MV-4-11 (cell line): ENCODE measurements around the gene SLC16A10.
"Not testable (repeated sequence)": the region's sequence is repeated elsewhere in the genome, so short reads cannot be mapped to it uniquely, and the experiment has no call there.

Experiments used
- DNase-seq: peaks from one replicate; lab custom pipeline; 2025; lab: John Stamatoyannopoulos, UW

SLC16A10 gene

GRCh38 chr6:111219785-111220184 lies 132.5 kb downstream of the SLC16A10 start:
- no peak for DNase-seq

DNA sequence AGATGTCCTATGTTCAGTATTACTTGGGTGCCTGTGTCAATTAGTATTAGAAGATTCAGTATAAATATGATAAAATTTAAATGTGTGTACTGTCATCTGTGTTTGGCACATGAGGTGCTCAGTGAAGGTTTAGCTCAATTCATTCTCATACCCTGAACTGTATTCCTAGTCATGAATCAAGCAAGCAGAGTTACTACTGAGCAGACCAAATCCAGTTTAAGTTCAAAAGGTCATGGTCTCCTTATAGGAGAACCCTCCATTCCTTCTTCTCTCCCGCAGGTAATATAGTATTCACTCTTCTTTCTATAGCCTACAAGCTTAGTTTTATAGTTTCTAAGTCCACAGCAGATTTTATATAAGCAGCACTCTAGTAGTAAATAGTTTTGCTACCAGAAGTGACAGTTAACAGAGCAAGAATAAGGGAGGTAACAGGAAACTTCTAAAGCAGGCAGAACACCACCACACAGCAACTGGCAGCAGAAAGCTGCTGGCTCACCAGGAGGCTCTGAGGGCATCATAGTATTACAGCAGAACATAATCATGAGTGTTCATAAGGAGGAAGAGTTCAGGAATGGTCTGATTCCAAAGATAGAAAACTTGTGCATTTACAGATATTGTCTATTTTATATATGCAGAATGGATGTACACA lies 133.2 kb downstream of the SLC16A10 start:
- no peak for DNase-seq

GRCh38 chr6:111221804-111222203 lies 134.5 kb downstream of the SLC16A10 start:
- no peak for DNase-seq

DNA sequence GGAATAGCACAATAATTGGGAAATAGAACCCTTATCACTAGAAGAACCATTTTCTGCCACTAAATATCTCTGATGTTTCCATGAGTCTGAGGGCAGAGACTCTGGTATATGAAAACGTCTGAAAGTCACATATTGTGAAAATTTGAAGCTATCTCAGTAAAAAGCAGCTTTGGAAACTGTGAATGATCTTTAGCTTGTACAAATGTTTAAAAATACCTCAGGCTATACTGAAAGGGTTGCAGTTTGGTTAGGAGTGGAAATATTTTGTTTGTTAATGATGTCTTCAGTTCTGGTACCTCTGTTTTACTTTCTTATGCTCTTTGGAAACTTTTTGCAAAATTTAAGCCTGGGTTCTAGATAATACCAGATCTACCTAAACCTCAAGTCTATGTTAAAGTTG lies 135.0 kb downstream of the SLC16A10 start:
- no peak for DNase-seq

DNA sequence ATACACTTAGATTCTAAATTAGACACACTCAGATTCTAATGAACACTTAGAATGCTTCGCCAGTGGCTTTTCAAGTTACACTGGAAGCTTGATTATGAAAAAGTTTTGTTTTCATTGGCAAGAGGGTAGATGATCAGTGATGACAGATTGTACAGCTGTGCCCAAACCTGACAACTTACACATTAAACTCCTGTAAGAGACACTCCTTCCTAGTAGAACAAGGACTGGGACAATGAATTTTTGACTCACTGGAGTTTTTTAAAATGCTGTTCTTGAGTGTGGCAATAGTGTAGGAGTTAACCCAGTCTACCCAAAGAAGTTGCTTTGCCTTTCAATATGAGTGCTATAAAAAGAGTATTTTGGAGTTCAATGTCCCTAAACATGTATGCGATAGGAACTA lies 140.8 kb downstream of the SLC16A10 start:
- DNase-seq: peak; percentile 8

DNA sequence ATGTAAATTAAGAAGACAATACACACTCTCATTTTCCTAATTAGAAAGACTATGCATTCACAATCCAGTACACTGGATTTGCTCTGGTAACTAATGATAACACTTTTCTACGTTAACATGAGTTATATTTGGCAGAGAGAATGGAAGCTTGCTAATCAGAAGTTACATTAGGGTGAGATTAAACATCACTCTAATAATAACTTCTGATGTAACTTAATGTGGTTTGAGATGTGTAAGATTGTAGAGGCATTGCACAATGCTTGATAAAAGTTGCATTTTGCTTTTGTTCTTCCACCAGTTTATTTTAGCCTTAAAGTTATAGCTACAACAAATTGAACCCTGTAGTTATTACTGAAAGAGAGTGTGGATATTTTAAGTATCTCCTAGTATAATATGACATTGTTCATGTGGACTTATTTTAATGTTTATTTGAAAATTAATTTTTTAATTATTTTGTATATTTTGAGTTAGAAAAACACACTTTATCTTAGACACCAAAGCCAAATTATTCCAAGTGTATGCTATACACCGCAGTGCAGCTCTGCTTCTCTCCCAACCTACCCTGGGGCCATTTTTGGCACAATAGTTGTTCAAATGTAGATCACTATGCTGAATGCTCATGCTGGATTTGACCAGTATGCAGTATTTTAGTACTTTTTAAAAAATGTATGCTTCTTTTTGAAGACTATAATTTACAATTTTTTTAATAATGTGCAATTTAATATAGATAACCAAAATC lies 143.2 kb downstream of the SLC16A10 start:
- peak; percentile 75 for DNase-seq

- no peak for DNase-seq
Measured at GRCh38 chr6:111231090-111231459, 143.8 kb downstream of the SLC16A10 start.

- DNase-seq: no peak
Measured at GRCh38 chr6:111237852-111238251, 150.5 kb downstream of the SLC16A10 start.

DNA sequence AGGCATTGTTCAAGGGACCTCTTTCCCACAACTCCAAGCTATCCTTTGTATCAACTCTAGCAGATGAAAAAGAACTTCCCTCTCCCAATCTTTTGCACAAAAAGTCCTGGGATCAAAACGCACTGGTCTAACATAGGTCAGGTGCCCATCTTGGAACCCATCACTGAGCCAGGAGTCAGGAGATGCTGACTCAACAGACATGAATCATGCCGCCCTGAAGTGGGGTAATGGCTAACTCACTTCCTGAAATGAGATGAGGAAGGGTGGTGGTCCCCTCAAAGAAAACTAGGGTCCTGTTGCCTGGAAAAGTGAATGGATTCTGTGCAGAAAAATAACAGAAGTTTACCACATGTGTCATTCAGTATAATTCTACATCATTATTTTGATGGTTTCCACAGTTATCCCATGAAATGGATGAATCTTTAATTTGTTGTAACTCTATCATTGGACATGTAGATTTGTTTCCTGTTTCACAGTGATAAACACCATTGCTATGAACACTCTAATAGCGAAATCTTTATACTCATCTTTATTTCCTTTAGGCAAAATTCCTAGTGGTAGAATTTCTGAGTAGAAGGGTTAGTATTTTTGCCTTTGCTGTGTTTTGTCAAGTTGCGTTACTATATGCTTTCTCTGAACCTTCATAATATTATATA lies 151.3 kb downstream of the SLC16A10 start:
- DNase-seq: peak; percentile 33

DNA sequence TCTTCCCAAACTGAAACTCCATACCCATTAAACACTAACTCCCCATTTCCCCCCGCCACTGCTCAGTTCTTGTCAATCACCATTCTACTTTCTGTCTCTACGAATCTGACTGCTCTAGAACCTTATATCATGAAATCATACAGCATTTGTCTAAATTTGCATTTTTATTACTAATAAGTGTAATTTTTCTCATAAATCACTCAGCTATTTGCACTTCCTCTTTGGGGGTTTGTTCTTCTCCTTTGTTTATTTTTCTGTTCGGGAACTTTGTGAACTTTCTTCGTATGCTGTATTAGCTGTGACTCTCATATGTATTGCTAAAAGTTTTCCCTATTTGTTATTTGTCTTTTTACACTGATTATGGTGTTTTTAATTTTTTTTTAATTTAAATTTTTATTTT lies 152.2 kb downstream of the SLC16A10 start:
- DNase-seq: peak; percentile 31

GRCh38 chr6:111242452-111242851 lies 155.1 kb downstream of the SLC16A10 start:
- DNase-seq: no peak

GRCh38 chr6:111243095-111243494 lies 155.8 kb downstream of the SLC16A10 start:
- no peak for DNase-seq

DNA sequence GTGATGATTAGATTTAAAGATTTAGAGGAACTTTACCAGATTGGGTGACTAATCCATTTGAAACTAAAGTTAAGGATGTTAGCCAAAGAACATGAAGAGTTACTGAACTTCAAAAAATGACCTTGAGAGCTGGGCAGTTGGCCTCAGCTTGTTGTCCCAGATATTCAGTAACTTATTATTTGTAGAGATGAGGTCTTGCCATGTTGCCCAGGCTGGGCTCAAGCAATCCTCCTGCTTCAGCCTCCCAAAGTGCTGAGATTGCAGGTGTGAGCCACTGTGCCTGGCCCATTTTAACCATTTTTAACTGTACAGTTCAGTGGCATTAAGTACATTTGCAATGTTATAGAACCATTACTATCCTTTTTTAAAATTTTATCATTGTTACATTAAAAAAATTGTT lies 161.5 kb downstream of the SLC16A10 start:
- DNase-seq: no peak

DNA sequence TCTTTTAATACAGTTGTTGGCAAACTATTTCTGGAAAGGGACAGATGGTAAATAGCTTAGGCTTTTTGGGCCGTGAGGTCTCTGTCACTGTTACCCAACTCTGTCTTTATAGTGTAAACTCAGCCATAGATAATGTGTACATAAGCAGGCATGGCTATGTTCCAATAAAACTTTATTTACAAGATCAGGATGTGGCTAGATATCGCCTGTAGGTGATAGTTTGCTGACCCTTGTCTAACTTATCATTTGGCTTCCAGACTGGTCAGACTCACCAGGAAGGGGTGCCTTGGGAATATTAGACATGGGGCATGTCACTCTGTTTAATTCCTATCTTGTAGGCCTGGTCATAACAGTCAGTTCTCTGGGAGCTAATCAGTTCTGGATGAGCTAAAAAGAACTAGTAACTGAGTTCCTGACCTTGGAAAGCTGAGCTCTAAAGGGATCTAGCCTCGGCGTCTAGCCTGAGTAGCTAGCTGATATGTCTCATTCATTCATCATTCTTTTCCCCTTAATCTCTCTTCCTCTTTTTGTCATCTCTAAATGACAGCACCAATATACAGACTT lies 163.6 kb downstream of the SLC16A10 start:
- DNase-seq: peak; percentile 40

- no peak for DNase-seq
Measured at GRCh38 chr6:111252726-111253125, 165.4 kb downstream of the SLC16A10 start.

- no peak for DNase-seq
Measured at GRCh38 chr6:111254004-111254778, 166.9 kb downstream of the SLC16A10 start.

GRCh38 chr6:111254779-111255166 lies 167.5 kb downstream of the SLC16A10 start:
- no peak for DNase-seq

DNA sequence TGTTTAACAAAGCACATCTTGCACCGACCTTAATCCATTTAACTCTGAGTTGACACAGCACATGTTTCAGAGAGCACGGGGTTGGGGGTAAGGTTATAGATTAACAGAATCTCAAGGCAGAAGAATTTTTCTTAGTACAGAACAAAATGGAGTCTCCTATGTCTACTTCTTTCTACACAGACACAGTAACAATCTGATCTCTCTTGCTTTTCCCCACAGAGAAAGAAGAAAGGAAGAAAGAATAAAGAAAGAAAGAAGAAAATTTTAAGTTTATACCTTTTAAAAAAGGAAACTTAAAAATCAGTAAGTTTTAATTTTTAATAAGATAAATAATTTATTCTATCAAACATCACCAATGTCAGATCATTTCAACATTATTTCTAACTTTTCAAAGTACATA lies 168.5 kb downstream of the SLC16A10 start:
- DNase-seq: not testable (repeated sequence)

GRCh38 chr6:111256646-111257045 lies 169.3 kb downstream of the SLC16A10 start:
- peak; percentile 5 for DNase-seq

GRCh38 chr6:111258010-111258409 lies 170.7 kb downstream of the SLC16A10 start:
- no peak for DNase-seq

DNA sequence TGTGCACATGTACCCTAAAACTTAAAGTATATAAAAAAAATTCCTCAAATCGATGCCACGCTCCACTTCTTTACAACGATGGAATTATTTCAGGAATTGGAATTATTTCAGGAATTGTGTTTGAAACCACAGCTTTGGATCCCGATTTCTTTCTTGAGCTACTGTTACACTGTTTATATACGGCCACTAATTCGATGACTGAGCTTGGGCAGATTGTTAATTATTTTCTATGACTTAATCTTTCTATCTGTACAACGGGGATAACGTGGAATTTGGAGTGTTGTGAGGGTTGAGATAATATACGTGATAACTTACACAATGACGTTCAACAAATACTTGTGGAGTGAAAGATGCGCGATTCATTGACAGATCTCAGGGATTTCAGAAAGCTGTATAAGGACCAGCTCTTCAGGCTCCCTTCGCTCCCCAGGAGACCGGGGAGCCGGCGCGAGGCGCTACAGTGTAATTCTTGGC lies 171.3 kb downstream of the SLC16A10 start:
- DNase-seq: no peak
